GM19395 (cell line): Measurements from ENCODE around the gene SLC26A2.
A peak's percentile ranks its signal among the peaks of the same experiment; 100 is the strongest.

Experiments used
- ATAC-seq: cut with Tn5 transposase; IDR thresholded peaks from one replicate; pipeline ENCODE4 v1.9.1; 2021; ENCODE audit warnings: mild to moderate bottlenecking, moderate library complexity; ENCODE audit not compliant: unreplicated experiment

SLC26A2 gene

GRCh38 chr5:149961186-149961685, 678 bp downstream of the SLC26A2 start:
- no peak for ATAC-seq

DNA sequence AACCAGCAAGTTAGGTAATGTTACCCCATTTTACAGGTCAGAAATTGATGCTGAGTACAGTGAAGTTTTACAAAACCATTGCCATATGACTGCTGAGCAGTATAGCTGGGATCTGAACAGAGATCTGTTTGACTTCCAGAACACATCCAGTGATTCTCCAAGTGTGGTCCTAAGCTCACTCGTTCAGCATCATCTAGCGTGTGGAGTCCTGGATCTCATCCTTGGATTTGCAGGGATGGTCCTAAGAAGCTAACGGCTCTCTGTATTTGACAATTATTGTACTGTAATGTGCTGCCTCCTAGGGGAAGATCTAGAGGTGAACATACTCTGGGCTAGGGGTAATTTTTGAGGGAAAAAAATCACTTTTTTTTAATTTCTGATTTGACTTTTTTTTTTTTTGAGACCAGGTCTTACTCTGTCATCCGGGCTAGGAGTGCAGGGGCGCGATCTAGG, 1.4 kb downstream of the SLC26A2 start:
- ATAC-seq, result no peak

GRCh38 chr5:149962601-149963300, 2.2 kb downstream of the SLC26A2 start:
- no peak for ATAC-seq

DNA sequence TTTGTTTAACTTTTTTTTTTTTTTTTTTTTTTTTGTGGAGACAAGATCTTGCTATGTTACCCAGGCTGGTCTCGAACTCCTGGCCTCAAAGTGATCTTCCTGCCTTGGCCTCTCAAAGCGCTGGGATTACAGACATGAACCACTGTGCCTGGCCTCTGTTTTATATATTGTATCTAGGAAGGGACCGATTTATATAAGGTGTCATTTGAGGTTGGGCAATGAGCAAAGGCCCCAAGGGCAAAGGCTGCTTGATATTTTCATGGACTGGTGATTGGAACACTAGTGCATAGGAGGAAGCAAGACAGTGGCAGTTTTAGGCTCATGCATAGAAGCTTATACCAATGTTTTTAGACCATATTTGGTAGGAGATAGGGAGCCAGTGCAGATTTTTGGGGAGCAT, 3.2 kb downstream of the SLC26A2 start:
- ATAC-seq, result no peak

DNA sequence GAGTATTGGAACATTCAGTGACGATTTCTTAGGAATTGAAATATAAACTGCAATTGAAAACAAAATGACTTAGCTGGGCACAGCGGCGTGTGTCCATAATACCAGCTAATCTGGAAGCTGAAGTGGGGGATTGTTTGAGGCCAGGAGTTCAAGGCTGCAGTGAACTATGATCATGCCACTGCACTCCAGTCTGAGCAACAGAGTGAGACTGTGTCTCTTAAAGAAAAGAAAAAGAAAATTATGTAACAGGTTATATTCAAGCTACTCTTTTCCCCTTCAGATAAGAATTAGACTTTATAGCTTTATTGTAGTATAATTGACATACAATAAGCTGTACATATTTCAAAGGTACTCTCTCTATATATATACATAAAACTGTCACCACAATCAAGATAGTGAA, 6.4 kb downstream of the SLC26A2 start:
- no peak for ATAC-seq

DNA sequence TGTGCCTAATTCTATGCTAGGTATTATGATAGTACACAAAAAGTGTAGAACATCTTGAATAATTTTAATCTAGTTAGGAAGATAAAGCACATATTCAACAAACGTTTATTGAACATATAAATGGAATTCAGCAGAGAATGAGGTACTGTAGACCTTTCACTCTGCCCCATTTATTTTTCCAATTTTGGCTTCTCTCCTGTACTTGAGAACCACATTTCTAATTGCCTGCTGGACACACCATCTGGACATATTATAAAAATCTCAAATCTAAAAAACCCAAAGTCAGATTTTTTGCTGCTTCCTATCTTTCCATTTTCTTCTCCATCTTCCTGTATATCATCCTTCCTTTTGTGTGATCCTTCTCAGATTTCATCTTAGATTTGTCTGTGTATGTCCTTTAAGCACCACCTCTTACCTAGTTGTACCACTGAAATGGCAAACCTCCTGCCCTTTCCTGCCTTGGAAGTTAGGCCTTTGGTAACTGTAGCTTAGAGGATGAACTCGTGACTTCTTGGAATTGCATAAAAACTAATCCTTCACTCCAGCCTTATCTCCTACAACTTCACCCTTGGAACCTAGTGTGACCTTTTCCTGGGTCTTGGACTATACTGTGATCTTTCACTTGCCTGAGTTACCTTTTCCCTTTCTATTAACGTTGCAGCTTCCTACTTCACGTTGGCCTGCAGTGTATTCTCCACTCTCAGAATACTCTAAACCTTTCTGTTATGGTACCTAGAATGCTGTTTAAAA, 8.8 kb downstream of the SLC26A2 start:
- ATAC-seq, result no peak

DNA sequence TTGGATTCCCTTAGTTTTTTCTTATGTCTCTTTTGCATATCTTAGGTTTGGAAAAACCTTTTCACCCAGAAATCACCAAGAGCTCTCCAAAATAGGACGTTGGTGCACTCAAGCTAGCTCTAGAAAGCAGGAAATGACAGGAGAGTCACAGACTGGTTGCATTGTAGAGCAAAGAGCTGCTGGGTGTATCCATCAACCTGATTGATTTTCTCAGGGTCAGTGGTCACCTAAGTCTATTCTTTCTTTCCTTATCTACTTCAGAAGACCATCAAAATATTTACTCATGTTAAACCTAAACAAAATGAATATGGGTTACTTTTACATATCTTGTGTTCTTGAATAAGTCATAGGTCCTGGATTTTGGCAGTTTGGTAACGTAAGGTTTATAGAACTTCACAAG, 14.9 kb downstream of the SLC26A2 start:
- no peak for ATAC-seq

GRCh38 chr5:149979896-149980295, 19.3 kb downstream of the SLC26A2 start:
- ATAC-seq, result no peak

DNA sequence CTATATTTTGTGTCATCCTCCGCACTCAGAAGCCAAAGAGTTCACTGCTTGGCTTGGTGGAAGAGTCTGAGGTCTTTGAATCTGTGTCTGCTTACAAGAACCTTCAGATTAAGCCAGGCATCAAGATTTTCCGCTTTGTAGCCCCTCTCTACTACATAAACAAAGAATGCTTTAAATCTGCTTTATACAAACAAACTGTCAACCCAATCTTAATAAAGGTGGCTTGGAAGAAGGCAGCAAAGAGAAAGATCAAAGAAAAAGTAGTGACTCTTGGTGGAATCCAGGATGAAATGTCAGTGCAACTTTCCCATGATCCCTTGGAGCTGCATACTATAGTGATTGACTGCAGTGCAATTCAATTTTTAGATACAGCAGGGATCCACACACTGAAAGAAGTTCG, 20.6 kb downstream of the SLC26A2 start:
- no peak for ATAC-seq

- ATAC-seq, result no peak
Measured at GRCh38 chr5:149982505-149982904, 21.9 kb downstream of the SLC26A2 start.

DNA sequence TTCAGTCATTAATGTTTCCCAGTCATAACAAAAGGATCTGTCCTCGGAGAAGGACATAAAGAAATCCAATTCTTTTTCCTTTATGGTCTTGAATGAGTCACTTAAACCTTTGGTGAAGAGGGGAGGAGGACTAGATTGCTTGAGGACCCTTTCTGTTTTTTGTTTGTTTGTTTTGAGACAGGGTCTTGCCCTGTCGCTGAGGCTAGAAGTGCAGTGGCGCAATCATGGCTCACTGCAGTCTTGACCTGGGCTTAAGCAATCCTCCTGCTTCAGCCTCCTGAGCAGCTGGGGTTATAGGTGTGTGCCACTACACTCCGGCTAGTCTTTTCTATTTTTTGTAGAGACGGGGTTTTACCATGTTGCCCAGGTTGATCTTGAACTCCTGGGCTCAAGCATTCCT, 27.6 kb downstream of the SLC26A2 start:
- no peak for ATAC-seq

DNA sequence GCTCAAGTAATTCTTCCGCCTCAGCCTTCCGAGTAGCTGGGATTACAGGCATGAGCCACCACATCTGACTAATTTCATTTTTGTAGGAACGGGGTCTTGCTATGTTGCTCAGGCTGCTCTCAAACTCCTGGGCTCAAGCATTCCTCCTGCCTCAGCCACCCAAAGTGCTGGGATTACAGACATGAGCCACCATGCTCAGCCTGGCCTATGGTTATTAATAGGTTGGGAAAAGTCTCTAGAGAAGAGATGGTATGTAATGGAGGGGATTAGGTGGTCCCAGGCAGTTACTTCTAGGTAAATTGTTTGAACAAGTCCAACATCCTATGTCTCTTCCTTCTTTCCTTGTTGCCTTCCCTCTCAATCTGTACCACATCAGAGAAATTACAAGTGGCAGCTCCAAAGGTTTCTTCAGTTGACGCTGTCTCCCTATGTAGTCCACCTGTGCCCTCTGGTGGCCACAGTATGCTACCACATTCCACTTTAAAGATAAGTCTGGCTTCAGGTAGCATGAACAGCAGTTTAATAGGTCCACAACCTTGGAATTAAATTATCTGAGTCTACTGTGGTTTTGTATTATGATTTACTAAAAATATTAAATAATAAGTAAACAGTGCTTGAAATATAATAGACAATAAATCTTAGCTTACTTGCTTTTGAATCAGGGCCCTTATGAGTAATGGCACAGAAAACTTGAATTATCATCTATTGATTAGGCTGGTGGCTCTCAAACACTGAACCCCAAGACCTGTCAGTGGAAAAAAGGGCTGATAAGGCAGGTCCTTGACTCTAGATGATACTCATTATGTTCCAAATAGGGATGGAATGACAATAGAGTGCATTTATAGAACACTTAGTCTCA, 30.2 kb downstream of the SLC26A2 start:
- ATAC-seq, result peak; percentile 75

GRCh38 chr5:149993471-149993870, 32.9 kb downstream of the SLC26A2 start:
- ATAC-seq, result no peak

DNA sequence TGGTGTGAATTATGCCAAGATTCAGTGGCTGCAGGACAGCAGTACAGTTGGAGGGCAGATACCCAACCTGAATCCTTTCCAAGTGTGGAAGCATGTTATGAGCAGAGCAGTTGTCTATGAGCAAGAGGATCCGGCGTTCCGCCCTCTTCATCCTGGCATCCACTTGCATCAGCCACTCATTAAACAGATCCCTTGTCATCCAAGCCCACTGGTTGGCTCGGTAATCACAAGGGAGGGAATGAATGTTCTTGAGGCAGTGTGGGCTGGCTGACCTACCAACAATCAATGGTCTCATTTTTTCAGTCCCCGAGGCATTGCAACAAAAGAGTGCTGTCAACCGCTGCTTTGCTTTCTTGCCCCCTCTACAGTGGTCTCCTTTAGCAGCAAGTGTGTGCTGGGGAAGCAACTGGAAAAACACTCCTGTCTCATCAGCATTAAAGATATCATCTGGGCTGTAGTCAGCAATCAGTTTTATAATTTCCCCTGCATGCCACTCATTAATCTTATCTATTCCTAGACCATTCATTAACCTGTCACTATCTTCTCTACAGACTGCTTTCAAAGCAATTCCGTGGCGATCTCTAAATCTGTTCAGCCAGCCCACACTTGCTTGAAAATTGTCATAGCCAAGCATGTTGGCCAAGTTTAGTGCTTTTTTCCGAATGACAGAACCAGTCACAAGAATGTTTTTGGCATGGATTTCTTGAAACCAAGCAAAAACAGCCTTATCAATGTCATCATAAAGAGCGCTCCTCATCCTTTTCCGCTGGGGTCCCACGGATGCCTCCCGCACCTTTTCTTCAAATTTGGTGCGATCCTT, 35.0 kb downstream of the SLC26A2 start:
- ATAC-seq, result no peak

GRCh38 chr5:149996205-149996890, 35.8 kb downstream of the SLC26A2 start:
- no peak for ATAC-seq

DNA sequence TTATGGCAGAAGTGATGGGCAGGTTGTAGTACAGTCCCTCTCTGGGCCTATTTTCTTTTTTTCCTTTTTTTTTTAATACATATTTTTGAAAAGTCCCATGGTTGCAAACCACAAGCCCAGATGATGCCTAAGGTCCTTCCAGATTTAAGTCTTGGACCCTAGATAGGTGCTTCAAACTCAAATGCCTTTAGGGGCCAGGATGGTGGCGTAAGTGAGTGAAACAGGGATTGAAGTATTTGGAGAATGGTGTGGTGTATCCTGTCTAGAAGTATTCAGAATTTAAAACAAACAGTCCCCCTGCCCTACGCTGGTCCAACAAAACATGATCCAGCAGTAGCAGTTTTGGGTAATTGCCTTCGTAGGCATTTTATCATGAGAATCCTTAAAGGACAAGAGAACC, 37.7 kb downstream of the SLC26A2 start:
- no peak for ATAC-seq

DNA sequence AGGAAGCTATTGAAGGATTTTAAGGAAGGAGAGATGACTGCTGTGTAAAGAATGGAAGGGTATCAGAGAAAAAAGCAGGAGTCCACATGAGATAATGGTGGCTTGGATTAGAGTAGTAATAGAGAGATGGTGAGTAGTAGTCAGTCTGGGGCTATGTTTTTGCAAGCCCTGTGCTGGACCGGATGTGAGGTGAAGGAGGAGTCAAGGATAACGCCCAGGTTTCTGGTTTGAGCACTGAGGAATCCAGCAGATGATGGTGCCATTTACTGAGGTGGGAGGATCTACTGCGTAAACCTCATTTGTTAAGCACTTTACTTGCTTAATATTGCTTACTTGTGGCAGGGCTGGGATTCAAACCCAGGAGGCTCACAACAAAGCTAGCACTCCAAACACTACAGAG, 38.8 kb downstream of the SLC26A2 start:
- no peak for ATAC-seq

GRCh38 chr5:149999866-150000255, 39.3 kb downstream of the SLC26A2 start:
- ATAC-seq, result no peak

DNA sequence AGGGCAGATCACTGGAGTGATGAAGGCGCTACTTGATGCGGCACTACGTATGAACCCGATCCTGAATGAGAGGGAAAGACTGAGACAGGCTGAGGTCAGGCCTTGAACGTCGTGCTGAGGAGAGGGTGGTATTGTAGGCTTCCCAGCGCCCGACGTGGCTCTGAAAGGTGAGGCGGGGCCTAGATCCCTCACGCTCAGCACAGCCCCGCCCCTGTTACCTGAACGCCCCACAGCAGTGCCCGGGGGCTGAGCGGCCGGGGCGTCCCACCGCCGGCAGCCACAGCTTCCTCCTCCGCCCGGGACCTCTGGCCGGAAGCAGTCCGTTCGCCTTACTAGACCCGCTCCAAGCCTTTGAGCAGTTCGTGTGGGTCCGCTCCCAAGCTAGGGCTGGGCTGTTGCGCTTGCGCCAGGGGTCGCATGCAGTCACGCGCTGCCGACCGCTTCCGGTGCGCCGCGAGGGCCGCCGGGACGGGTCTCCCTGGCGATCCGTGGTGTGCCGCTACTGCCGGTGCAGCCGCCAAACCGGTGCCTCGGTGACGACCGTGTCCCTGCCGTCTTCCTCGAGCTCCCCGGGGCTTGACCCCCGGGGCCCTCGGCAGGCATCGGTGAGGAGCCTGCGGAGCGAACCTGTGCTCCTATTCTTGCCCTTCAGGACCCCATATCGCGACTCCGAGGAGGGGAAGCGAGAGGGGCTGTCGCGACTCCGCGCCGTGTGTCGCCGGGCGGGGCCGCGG, 39.9 kb downstream of the SLC26A2 start, which contains the start of the genes HMGXB3 and TIGD6:
Gene HMGXB3, plus strand, starts transcription at position 484 of the 734 bp plus-strand sequence. CDS start 4,114 bp downstream, outside the sequence.
Gene TIGD6, minus strand, starts transcription at position 399 of the 734 bp plus-strand sequence. CDS start 4,306 bp downstream, outside the sequence.
- peak; percentile 86 for ATAC-seq
